ENCODE measurements around the gene KCNC1. TPM values are rescaled to one million over a fixed set of nuclear protein-coding genes. Genes with fewer than 3 reads are reported as not detected.

Gene KCNC1
- total RNA-seq, 1 experiment from 2014 or later: 0.04 TPM

- no peak overlapping the region for H3K18ac ChIP-seq (ENCODE audit: insufficient read length, low read depth, low read length)
- no peak overlapping the region for H3T11ph ChIP-seq (ENCODE audit: low read length)
- no peak overlapping the region for H3K9ac ChIP-seq (ENCODE audit: extremely low read depth, insufficient read length, low read length)
- no peak overlapping the region for H3K27ac ChIP-seq (ENCODE audit: insufficient read length, low read depth, low read length)
- H2BK120ac ChIP-seq (ENCODE audit: low read depth, low read length, poor library complexity, severe bottlenecking): no peak overlapping the region
- DNase-seq: no peak
- H3K27me3 ChIP-seq (ENCODE audit: insufficient read depth, low read length): no peaks in the 10 kb centered on the region
- H3K27ac Mint-ChIP-seq: no peak overlapping the region
- WGBS (ENCODE audit: extremely low coverage, insufficient read length, low lambda C conversion rate): no CpG with 5 or more reads among the region's 7 CpGs
- H3K23me2 ChIP-seq (ENCODE audit: insufficient read length, low read depth, low read length, poor library complexity, severe bottlenecking): no peaks in the 10 kb centered on the region
- no peak overlapping the region for H2AK5ac ChIP-seq (ENCODE audit: insufficient read length, low read length)
- H2BK5ac ChIP-seq (ENCODE audit: insufficient read length, low read length): no peak overlapping the region
- no peak overlapping the region for H3K4ac ChIP-seq (ENCODE audit: low read depth, low read length)
- no peak for TF ChIP-seq CTCF (conservative IDR thresholded peaks at IDR 0.05)
- no peak overlapping the region for H3K56ac ChIP-seq (ENCODE audit: insufficient read length, low read depth, low read length)
- no peak overlapping the region for H2BK20ac ChIP-seq (ENCODE audit: low read depth, low read length, poor library complexity, severe bottlenecking)
- H4K5ac ChIP-seq (ENCODE audit: insufficient read length, low read depth, low read length): no peak overlapping the region
- H4K20me1 ChIP-seq (ENCODE audit: control insufficient read depth, insufficient read depth, insufficient read length): no peaks in the 10 kb centered on the region
- H3K79me1 ChIP-seq (ENCODE audit: insufficient read depth, low read depth, low read length, poor library complexity, severe bottlenecking): no peaks in the 10 kb centered on the region
- no peak overlapping the region for H2AFZ ChIP-seq (ENCODE audit: low read length)
- no peak overlapping the region for H2BK12ac ChIP-seq (ENCODE audit: insufficient read length, low read depth, low read length)
- no peaks in the 10 kb centered on the region for H3K9me3 ChIP-seq (ENCODE audit: control insufficient read depth, low read depth, low read length)
- no peak overlapping the region for H4K8ac ChIP-seq (replicated peaks; ENCODE audit: insufficient read length, low read depth, low read length)
- no peak overlapping the region for H4K91ac ChIP-seq (ENCODE audit: insufficient read length, low read depth, low read length)
- H3K4me3 Mint-ChIP-seq: no peak overlapping the region
- no peaks in the 10 kb centered on the region for H3K79me2 ChIP-seq (ENCODE audit: insufficient read depth, low read length)
- H3K27me3 Mint-ChIP-seq (ENCODE audit: low read depth): no peaks in the 10 kb centered on the region; the same call in 1 of the 2 replicates
- H3K4me2 ChIP-seq (ENCODE audit: insufficient read depth, insufficient read length, low read length): no peak overlapping the region
- H3K14ac ChIP-seq (ENCODE audit: insufficient read depth, low read length): no peak overlapping the region
- no peak overlapping the region for H2BK15ac ChIP-seq (ENCODE audit: low read depth, low read length)
- no peaks in the 10 kb centered on the region for H3K4me1 ChIP-seq (ENCODE audit: insufficient read depth, low read length)
- H3K4me1 Mint-ChIP-seq: no peaks in the 10 kb centered on the region
- H3K23ac ChIP-seq (ENCODE audit: insufficient read length, low read depth, low read length): no peak overlapping the region
- no peaks in the 10 kb centered on the region for H3K36me3 Mint-ChIP-seq (ENCODE audit: insufficient read depth in 1 of 3, low read depth in 3 of 3)
- H3K9me3 Mint-ChIP-seq: no peaks in the 10 kb centered on the region
Observed at GRCh38 chr11:17811352-17811751, 76.8 kb downstream of the KCNC1 start.
